Activated naive CD8-positive, alpha-beta T cell treated with anti-CD3 and anti-CD28 coated beads, Interleukin-2, amount 50 U/mL, for 24 hours (primary cell): ENCODE measurements around the gene METTL23.

Experiments
- ATAC-seq: fragments of 150-1000 bp; cut with Tn5 transposase; one replicate; pipeline ENCODE4 v1.10.0; 2021
- DNase-seq: peaks from one replicate; pipeline ENCODE4 v3.0.0; 2021
- H3K27ac Mint-ChIP-seq: one replicate; pipeline ENCODE4 v1.8.0; 2021; ENCODE audit warnings: mild to moderate bottlenecking, mixed read lengths
- H3K27me3 Mint-ChIP-seq: one replicate; pipeline ENCODE4 v1.8.0; 2021; ENCODE audit warnings: mixed read lengths
- H3K36me3 Mint-ChIP-seq: one replicate; pipeline ENCODE4 v1.8.0; 2021; ENCODE audit warnings: low read depth, mixed read lengths
- H3K4me1 Mint-ChIP-seq: one replicate; pipeline ENCODE4 v1.8.0; 2021; ENCODE audit warnings: mixed read lengths
- H3K4me3 Mint-ChIP-seq: one replicate; pipeline ENCODE4 v1.8.0; 2021; ENCODE audit warnings: mild to moderate bottlenecking, moderate library complexity, mixed read lengths
- H3K9me3 Mint-ChIP-seq: one replicate; pipeline ENCODE4 v1.8.0; 2021; ENCODE audit warnings: mixed read lengths

METTL23 gene

GRCh38 chr17:76783146-76783545 lies 56.5 kb downstream of the METTL23 start:
- ATAC-seq (no peak), DNase-seq (no peak)
- Mint-ChIP-seq H3K4me1 (no peaks in the 10 kb centered on the region), H3K27me3 (no peaks in the 10 kb centered on the region), H3K9me3 (no peaks in the 10 kb centered on the region), H3K36me3 (peaks cover 13% of the 10 kb centered on the region), H3K27ac (no peak overlapping the region), H3K4me3 (no peak overlapping the region)
